Thymus (tissue), 11 donors: Measurements from ENCODE around the gene SLC15A5. TPM values are rescaled to one million over a fixed set of nuclear protein-coding genes. Genes with fewer than 3 reads are reported as not detected.

Experiments
- DNase-seq, 9 donors: peaks; one replicate each; pipeline ENCODE4 v3.0.0-alpha.2; 2013; ENCODE audit warnings: low spot score in 9 of 9, low read depth in 6 of 9, missing footprints in 1 of 9
- H3K27ac ChIP-seq, 2 donors: one replicate each; pipeline ENCODE4 v1.5.1; 2013; ENCODE audit warnings: control low read depth in 1 of 2, low read depth in 1 of 2, low read length in 1 of 2, mild to moderate bottlenecking in 1 of 2, moderate library complexity in 1 of 2
- H3K27me3 ChIP-seq, 2 donors: one replicate each; pipeline ENCODE4 v1.5.1; 2013; ENCODE audit warnings: low read length in 1 of 2; ENCODE audit not compliant: control insufficient read depth in 2 of 2, insufficient read depth in 1 of 2
- H3K36me3 ChIP-seq, 2 donors: one replicate each; pipeline ENCODE4 v1.5.1; 2013; ENCODE audit warnings: low read length in 1 of 2, mild to moderate bottlenecking in 1 of 2, moderate library complexity in 1 of 2; ENCODE audit not compliant: control insufficient read depth in 2 of 2, insufficient read depth in 2 of 2
- H3K4me1 ChIP-seq, 2 donors: one replicate each; pipeline ENCODE4 v1.5.1; 2013; ENCODE audit warnings: low read length in 2 of 2; ENCODE audit not compliant: control insufficient read depth in 2 of 2, insufficient read depth in 2 of 2
- H3K4me3 ChIP-seq, 2 donors: one replicate each; pipeline ENCODE4 v1.5.1; 2013; ENCODE audit warnings: low read length in 2 of 2, control low read depth in 1 of 2, mild to moderate bottlenecking in 1 of 2
- H3K9me3 ChIP-seq, 2 donors: one replicate each; pipeline ENCODE4 v1.5.1; 2013; ENCODE audit warnings: low read length in 1 of 2, mild to moderate bottlenecking in 1 of 2; ENCODE audit not compliant: control insufficient read depth in 2 of 2, insufficient read depth in 1 of 2
- WGBS: extraction: QIAGEN DNeasy Blood & Tissue Kit; methylation state at CpG from one replicate; pipeline ENCODE4 v1.1.7; 2013; 5-methylcytosine and 5-hydroxymethylcytosine counted together
- polyA plus RNA-seq: library from polyadenylated mRNA; stranded (reverse); fragments of 200-250 nt; gene quantifications from one replicate; pipeline ENCODE4 v1.2.3, GENCODE V29; 2013
- total RNA-seq: library from RNA; stranded (reverse); fragments of 120-200 nt; gene quantifications from one replicate; pipeline ENCODE4 v1.2.4, GENCODE V29; 2013
- donor health status: healthy.

Gene SLC15A5
- total and polyA plus RNA-seq, 2 donors = not detected

DNA sequence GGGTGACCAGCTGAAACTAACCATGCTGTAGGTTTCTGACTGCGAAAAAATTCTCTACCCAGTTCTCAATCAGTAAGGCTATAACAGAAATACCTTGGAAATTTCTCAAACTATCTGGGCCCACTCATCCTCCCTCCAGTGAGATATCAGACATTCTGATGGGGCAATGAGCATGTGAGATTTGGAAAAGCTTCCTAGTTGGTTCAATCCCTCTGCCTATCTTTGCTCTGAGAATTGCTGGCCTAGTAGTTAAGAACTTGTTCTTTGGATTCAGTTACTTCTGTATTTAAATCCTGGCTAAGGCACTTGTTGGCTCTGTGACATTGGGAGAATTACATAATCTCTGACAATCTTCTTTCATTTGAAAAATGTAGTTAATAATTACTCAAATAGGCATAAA lies 119.4 kb downstream of the SLC15A5 start:
- Histone ChIP-seq H3K27ac (no peak overlapping the region), H3K9me3 (no peaks in the 10 kb centered on the region), H3K27me3 (no peaks in the 10 kb centered on the region), H3K36me3 (no peaks in the 10 kb centered on the region), H3K4me1 (no peaks in the 10 kb centered on the region), H3K4me3 (no peak overlapping the region)
- DNase-seq = no peak
- WGBS = 97% methylated on average over 1 of the region's 1 CpG

DNA sequence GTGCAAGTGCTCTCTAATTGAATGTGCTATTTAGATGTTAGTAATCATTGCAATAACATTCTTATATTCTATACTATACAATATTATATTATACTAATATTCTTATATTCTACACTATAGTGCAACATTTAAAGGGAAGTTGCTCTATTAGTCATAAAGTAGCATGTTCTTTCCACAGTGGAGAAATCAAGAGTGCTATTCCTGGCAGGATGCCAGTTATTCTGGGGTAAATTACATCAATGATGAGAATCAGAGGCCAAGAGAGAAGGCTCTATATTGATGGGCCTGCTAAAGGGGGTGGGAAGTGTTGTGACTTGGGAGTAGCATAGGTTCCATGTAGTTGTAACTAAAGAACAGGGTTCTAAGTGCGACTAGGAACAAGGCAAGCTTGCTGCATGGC lies 121.5 kb downstream of the SLC15A5 start:
- Histone ChIP-seq H3K27me3 (no peaks in the 10 kb centered on the region), H3K4me3 (no peak overlapping the region), H3K27ac (no peak overlapping the region), H3K36me3 (no peaks in the 10 kb centered on the region), H3K4me1 (no peaks in the 10 kb centered on the region), H3K9me3 (no peaks in the 10 kb centered on the region)
- 94% methylated on average over 1 of the region's 1 CpG for WGBS
- DNase-seq = no peak

DNA sequence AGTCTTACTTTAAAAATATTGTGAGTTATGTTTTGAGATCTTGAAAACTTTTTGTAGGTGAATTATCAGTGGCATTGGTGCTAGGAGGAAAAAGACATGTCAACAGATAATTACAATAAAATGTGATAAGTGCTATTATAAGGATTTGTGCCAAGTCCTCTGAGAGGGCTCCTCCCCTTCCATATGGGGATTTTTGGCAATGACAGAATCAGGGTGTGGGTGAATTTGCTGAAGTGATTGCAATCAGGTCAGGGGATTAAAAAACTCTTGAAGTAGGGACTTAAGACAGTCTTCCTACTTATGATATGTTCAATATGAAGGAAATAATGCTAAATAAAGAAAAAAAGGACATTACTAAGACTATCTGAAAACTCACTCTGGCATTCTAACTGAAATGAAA lies 122.5 kb downstream of the SLC15A5 start:
- no peak for DNase-seq
- Histone ChIP-seq H3K4me1 (no peaks in the 10 kb centered on the region), H3K27me3 (no peaks in the 10 kb centered on the region), H3K9me3 (no peaks in the 10 kb centered on the region), H3K4me3 (no peak overlapping the region), H3K27ac (no peak overlapping the region), H3K36me3 (no peaks in the 10 kb centered on the region)

DNA sequence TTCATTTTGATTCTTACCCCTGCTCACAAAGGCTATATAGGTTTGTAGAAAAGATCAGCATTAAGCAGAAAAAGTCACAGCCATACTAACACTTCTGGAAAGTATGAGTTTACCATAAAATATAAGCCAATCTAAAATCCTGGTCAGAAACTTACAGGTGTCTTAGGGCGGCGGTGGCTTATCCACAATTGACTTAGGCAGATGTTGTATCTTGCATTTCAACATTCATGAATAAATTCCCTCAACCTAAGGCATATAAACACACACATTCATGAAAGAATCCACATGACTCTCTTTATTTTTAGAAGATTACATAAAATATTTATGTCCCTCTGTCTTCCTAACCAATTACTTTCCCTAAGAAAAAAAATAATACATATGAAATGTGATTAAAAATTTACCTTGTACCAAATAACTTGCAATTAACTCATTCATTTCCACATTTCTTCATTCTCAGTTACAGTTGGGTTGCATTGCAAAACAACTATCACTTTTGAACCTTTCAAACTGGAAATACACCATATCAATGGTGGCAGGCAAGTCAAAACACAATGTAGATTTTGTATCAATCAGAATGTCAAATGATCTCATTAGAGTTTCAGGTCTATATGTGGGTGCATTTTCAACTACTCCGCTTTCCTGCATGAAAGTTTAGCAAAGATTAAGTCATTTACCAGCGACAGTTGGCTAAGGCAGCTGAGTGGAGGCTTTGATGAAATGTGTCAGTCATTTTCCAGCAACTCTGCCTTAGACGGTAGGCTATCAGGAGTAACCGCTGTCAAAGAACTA lies 124.4 kb downstream of the SLC15A5 start:
- H3K27ac ChIP-seq = no peak overlapping the region
- no peak overlapping the region for H3K4me3 ChIP-seq
- DNase-seq = no peak
- no peaks in the 10 kb centered on the region for H3K4me1 ChIP-seq
- WGBS = 93% methylated on average over 6 of the region's 6 CpGs
- H3K36me3 ChIP-seq = no peaks in the 10 kb centered on the region
- H3K9me3 ChIP-seq = no peaks in the 10 kb centered on the region
- H3K27me3 ChIP-seq = no peaks in the 10 kb centered on the region

DNA sequence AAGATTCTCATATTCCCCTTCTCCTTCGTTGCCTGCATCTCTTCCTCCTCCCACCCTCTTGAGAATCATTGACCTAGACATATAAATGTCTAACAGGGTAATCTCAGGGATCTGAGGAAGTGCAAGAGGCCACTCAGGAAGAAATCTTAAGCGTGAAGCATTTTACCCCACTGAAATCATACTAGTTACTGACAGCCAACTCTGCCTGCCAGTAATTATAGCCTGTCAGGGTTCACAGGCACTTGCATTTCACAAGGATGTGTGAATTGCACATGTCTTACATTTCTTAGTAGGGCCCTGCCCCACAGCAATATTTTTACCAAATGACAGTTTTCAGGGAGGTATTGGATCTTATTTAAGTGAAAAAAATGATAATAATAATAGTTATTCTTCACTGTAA lies 127.2 kb downstream of the SLC15A5 start:
- H3K4me1 ChIP-seq = no peaks in the 10 kb centered on the region
- no peak overlapping the region for H3K4me3 ChIP-seq
- 43% methylated on average over 2 of the region's 2 CpGs for WGBS
- H3K27me3 ChIP-seq = no peaks in the 10 kb centered on the region
- no peak overlapping the region for H3K27ac ChIP-seq
- no peaks in the 10 kb centered on the region for H3K9me3 ChIP-seq
- H3K36me3 ChIP-seq = no peaks in the 10 kb centered on the region
- DNase-seq = no peak

DNA sequence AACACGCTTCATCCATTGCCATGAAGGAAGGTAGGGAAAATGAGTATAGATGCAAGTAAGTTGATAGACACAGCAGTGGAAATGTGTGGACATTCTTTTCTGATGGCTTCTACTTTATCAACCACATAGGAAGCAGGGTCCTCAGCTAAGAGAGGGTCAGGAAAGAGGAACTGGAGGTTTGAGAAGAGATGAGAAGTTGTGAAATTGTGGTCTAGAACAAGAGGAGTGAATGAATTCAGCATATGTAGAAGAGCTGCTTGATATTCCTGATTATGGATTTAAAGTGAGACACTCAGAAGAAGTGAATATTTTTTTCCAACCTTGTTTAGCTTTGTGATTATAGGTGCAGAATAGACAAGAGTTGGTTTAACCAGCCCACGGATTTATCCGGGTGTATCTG lies 128.5 kb downstream of the SLC15A5 start:
- 93% methylated on average over 3 of the region's 3 CpGs for WGBS
- Histone ChIP-seq H3K36me3 (no peaks in the 10 kb centered on the region), H3K4me1 (no peaks in the 10 kb centered on the region), H3K4me3 (no peak overlapping the region), H3K27ac (no peak overlapping the region), H3K9me3 (no peaks in the 10 kb centered on the region), H3K27me3 (no peaks in the 10 kb centered on the region)
- DNase-seq = no peak

Other genes starting within 250 kb of the SLC15A5 start
- gene MGST1, start 70.0 kb upstream of the SLC15A5 start, total RNA-seq = 2.1 TPM
- gene MGST1, start 70.0 kb upstream of the SLC15A5 start, polyA plus RNA-seq = 76.9 TPM